Epithelial cell of esophagus (primary cell): ENCODE results near the gene CLCN2.
"Not testable (repeated sequence)": the region's sequence is repeated elsewhere in the genome, so short reads cannot be mapped to it uniquely, and the experiment has no call there.

Source experiments
- DNase-seq: peaks from one replicate; pipeline ENCODE4 v3.0.0; 2010; ENCODE audit warnings: low read depth
- H3K4me3 ChIP-seq: 2 replicates; pipeline ENCODE4 v1.5.1; 2011; ENCODE audit warnings: mild to moderate bottlenecking, low read length, control low read depth
- CTCF ChIP-seq: IDR thresholded peaks from 2 replicates; pipeline ENCODE4 v1.5.1; 2011; ENCODE audit warnings: low read depth, mild to moderate bottlenecking, low read length, control low read depth, inconsistent platforms; ENCODE audit not compliant: insufficient read depth; ENCODE audit errors: missing control alignments

The CLCN2 gene

GRCh38 chr3:184341925-184342324 lies 19.5 kb downstream of the CLCN2 start:
- TF ChIP-seq CTCF, result no peak
- peak; percentile 90 for DNase-seq
- no peak overlapping the region for H3K4me3 ChIP-seq

- H3K4me3 ChIP-seq, result not testable (repeated sequence)
These were observed 21.8 kb downstream of the CLCN2 start for GRCh38 chr3:184339451-184340135.

GRCh38 chr3:184339001-184339400 lies 22.4 kb downstream of the CLCN2 start:
- TF ChIP-seq CTCF, result no peak
- peak overlapping the region; percentile 25 for H3K4me3 ChIP-seq
- DNase-seq, result peak; percentile 43

More at GRCh38 chr3:184339451-184340135, 21.8 kb downstream of the CLCN2 start:
- DNase-seq, result not testable (repeated sequence)

GRCh38 chr3:184338511-184338945 lies 22.9 kb downstream of the CLCN2 start:
- DNase-seq, result peak; percentile 72
- TF ChIP-seq CTCF, result no peak
- H3K4me3 ChIP-seq, result peak overlapping the region; percentile 25

GRCh38 chr3:184337981-184338380 lies 23.4 kb downstream of the CLCN2 start:
- H3K4me3 ChIP-seq, result no peak overlapping the region
- no peak for TF ChIP-seq CTCF
- no peak for DNase-seq

- H3K4me3 ChIP-seq, result peak within 1 kb of the TSS; percentile 75
- no peak for DNase-seq
- TF ChIP-seq CTCF, result no peak
These were observed 24.0 kb downstream of the CLCN2 start, which contains the start of gene FAM131A for GRCh38 chr3:184337399-184337714. FAM131A (plus strand) TSS chr3:184337600; CDS start chr3:184337631, 31 bp downstream.

- peak; percentile 52 for DNase-seq
- H3K4me3 ChIP-seq, result peak overlapping the region; percentile 75
- no peak for TF ChIP-seq CTCF
These were observed 24.6 kb downstream of the CLCN2 start for GRCh38 chr3:184336547-184337398.
